H1 (cell line): ENCODE data around the gene LANCL2. TPM values are rescaled to one million over a fixed set of nuclear protein-coding genes. Genes with fewer than 3 reads are reported as not detected.

Experiments used
- CTCF ChIA-PET: fragments of 300-600 bp; sonication (Branson Sonifier 250); formaldehyde crosslinking; loops from one replicate; lab custom pipeline; 2021; ENCODE audit not compliant: partially characterized antibody; lab: Charles Lee
- POLR2A ChIA-PET: fragments of 300-600 bp; sonication (Branson Sonifier 250); formaldehyde crosslinking; loops from one replicate; lab custom pipeline; 2021; ENCODE audit warnings: inconsistent platforms; ENCODE audit not compliant: partially characterized antibody; lab: Charles Lee
- DNase-seq, 2 experiments: peaks; one replicate each; pipeline versions ENCODE4 v3.0.0 to v3.0.0-alpha.2; 2010 to 2022; ENCODE audit warnings: low spot score in 2 of 2, low read depth in 1 of 2, mixed read lengths in 1 of 2
- FAIRE-seq: peaks from 2 replicates; lab custom pipeline; 2011; peaks lifted over from hg19 to GRCh38; lab: Jason Lieb, UNC
- H2AFZ ChIP-seq: 2 replicates; pipeline ENCODE4 v1.8.1; 2012; ENCODE audit warnings: low read length, inconsistent platforms
- H2AK5ac ChIP-seq: 2 replicates; pipeline ENCODE4 v1.6.1; 2013; ENCODE audit warnings: low read depth, low read length
- H2BK120ac ChIP-seq: replicated peaks from 2 replicates; pipeline ENCODE3; 2013; ENCODE audit warnings: low read depth, low read length, inconsistent platforms
- H2BK12ac ChIP-seq: 2 replicates; pipeline ENCODE4 v1.6.1; 2013; ENCODE audit warnings: low read depth, low read length
- H2BK15ac ChIP-seq: 2 replicates; pipeline ENCODE4 v1.6.1; 2013; ENCODE audit warnings: low read length
- H2BK20ac ChIP-seq: 2 replicates; pipeline ENCODE4 v1.6.1; 2013; ENCODE audit warnings: low read length
- H2BK5ac ChIP-seq: 2 replicates; pipeline ENCODE4 v1.6.1; 2013; ENCODE audit warnings: low read depth, low read length
- H3K14ac ChIP-seq: 2 replicates; pipeline ENCODE4 v1.6.1; 2013; ENCODE audit warnings: inconsistent platforms; ENCODE audit not compliant: insufficient read length
- H3K18ac ChIP-seq: 2 replicates; pipeline ENCODE4 v1.6.1; 2013; ENCODE audit warnings: low read length; ENCODE audit errors: extremely low read depth
- H3K23ac ChIP-seq: 2 replicates; pipeline ENCODE4 v1.6.1; 2013; ENCODE audit warnings: inconsistent platforms; ENCODE audit not compliant: insufficient read length
- H3K23me2 ChIP-seq: 2 replicates; pipeline ENCODE4 v1.6.1; 2013; ENCODE audit warnings: low read depth, low read length
- H3K27ac ChIP-seq: 2 replicates; pipeline ENCODE4 v1.6.1; 2011; ENCODE audit warnings: low read depth, low read length, inconsistent platforms
- H3K27me3 ChIP-seq, 4 experiments: replicated peaks in 1 of 4; 1 replicate in 1 of 4; 2 replicates in 3 of 4; pipeline versions ENCODE4 v1.6.1 to v1.8.1; 2011 to 2013; ENCODE audit warnings: low read length in 3 of 4, mild to moderate bottlenecking in 3 of 4, inconsistent platforms in 2 of 4, mixed read lengths in 2 of 4, moderate library complexity in 1 of 4; ENCODE audit not compliant: control insufficient read depth in 3 of 4, insufficient read depth in 3 of 4; ENCODE audit errors: extremely low read depth in 1 of 4
- H3K36me3 ChIP-seq, 4 experiments: 2 replicates each; pipeline versions ENCODE4 v1.6.1 to v1.8.1; 2011 to 2013; ENCODE audit warnings: mild to moderate bottlenecking in 4 of 4, low read length in 3 of 4, moderate library complexity in 2 of 4, control low read depth in 1 of 4, inconsistent platforms in 1 of 4; ENCODE audit not compliant: insufficient read depth in 4 of 4, control insufficient read depth in 2 of 4
- H3K4ac ChIP-seq: replicated peaks from 2 replicates; pipeline ENCODE3; 2013; ENCODE audit warnings: low read length, low read depth, mixed read lengths, inconsistent platforms; ENCODE audit not compliant: insufficient read length
- H3K4me1 ChIP-seq, 4 experiments: replicated peaks in 1 of 4; 1 replicate in 1 of 4; 2 replicates in 3 of 4; pipeline versions ENCODE4 v1.6.1 to v1.8.1; 2011 to 2013; ENCODE audit warnings: low read length in 3 of 4, inconsistent platforms in 2 of 4, mixed read lengths in 1 of 4; ENCODE audit not compliant: insufficient read depth in 4 of 4, control insufficient read depth in 3 of 4
- H3K4me2 ChIP-seq, 2 experiments: 2 replicates each; pipeline versions ENCODE4 v1.6.1 to v1.8.1; 2011 to 2013; ENCODE audit warnings: low read depth in 2 of 2, low read length in 2 of 2, control low read depth in 1 of 2, inconsistent platforms in 1 of 2, mild to moderate bottlenecking in 1 of 2; ENCODE audit not compliant: insufficient read depth in 1 of 2
- H3K4me3 ChIP-seq, 4 experiments: fragments of 200-600, 300-600 bp in 1 of 4; sonication (generic), shearing (Covaris generic), sonication (Bioruptor Twin) in 1 of 4; 2 replicates each; pipeline versions ENCODE4 v1.5.1 to v1.8.1; 2011 to 2016; ENCODE audit warnings: low read length in 4 of 4, low read depth in 3 of 4, control low read depth in 2 of 4, inconsistent platforms in 2 of 4, mild to moderate bottlenecking in 2 of 4, mixed read lengths in 1 of 4, moderate library complexity in 1 of 4; ENCODE audit not compliant: insufficient read depth in 2 of 4; ENCODE audit errors: extremely low read depth in 1 of 4
- H3K56ac ChIP-seq: replicated peaks from 2 replicates; pipeline ENCODE3; 2013; ENCODE audit warnings: low read depth, mild to moderate bottlenecking, mixed read lengths, low read length, inconsistent platforms; ENCODE audit not compliant: insufficient read length
- H3K79me1 ChIP-seq: 2 replicates; pipeline ENCODE4 v1.6.1; 2013; ENCODE audit warnings: low read depth, low read length, control low read depth
- H3K79me2 ChIP-seq, 2 experiments: 2 replicates each; pipeline versions ENCODE4 v1.6.1 to v1.8.1; 2012 to 2013; ENCODE audit warnings: low read length in 2 of 2, mild to moderate bottlenecking in 2 of 2, inconsistent platforms in 1 of 2; ENCODE audit not compliant: insufficient read depth in 2 of 2, control insufficient read depth in 1 of 2
- H3K9ac ChIP-seq, 4 experiments: replicated peaks in 1 of 4; 1 replicate in 1 of 4; 2 replicates in 3 of 4; pipeline versions ENCODE4 v1.6.1 to v1.8.1; 2011 to 2013; ENCODE audit warnings: low read depth in 3 of 4, low read length in 3 of 4, control low read depth in 2 of 4, mild to moderate bottlenecking in 2 of 4, moderate library complexity in 2 of 4, inconsistent platforms in 1 of 4; ENCODE audit errors: extremely low read depth in 1 of 4
- H3K9me3 ChIP-seq, 2 experiments: 2 replicates each; pipeline versions ENCODE4 v1.6.1 to v1.8.1; 2012 to 2013; ENCODE audit warnings: mild to moderate bottlenecking in 2 of 2, moderate library complexity in 2 of 2, control low read depth in 1 of 2, inconsistent platforms in 1 of 2, low read depth in 1 of 2, low read length in 1 of 2, mixed read lengths in 1 of 2; ENCODE audit not compliant: insufficient read depth in 2 of 2
- H4K20me1 ChIP-seq, 2 experiments: replicated peaks in 1 of 2; 2 replicates each; pipeline versions ENCODE3 to v1.8.1; 2011 to 2013; ENCODE audit warnings: inconsistent platforms in 2 of 2, low read length in 2 of 2, mild to moderate bottlenecking in 1 of 2; ENCODE audit not compliant: insufficient read depth in 2 of 2, control insufficient read depth in 1 of 2
- H4K5ac ChIP-seq: 2 replicates; pipeline ENCODE4 v1.6.1; 2013; ENCODE audit warnings: low read length, low read depth, mixed read lengths, inconsistent platforms; ENCODE audit not compliant: insufficient read length
- H4K8ac ChIP-seq: 2 replicates; pipeline ENCODE4 v1.8.0; 2013; ENCODE audit warnings: mild to moderate bottlenecking, moderate library complexity, low read length, inconsistent platforms; ENCODE audit not compliant: insufficient read depth; ENCODE audit errors: extremely low read depth
- H4K91ac ChIP-seq: replicated peaks from 2 replicates; pipeline ENCODE3; 2013; ENCODE audit warnings: low read length, mixed read lengths, inconsistent platforms; ENCODE audit not compliant: insufficient read length
- ASH2L ChIP-seq: fragments of 200-600, 300-600 bp; sonication (generic); IDR thresholded peaks from one replicate; pipeline ENCODE4 v1.7.1; 2017; ENCODE audit warnings: low read length
- BCL11A ChIP-seq, 2 experiments: IDR thresholded peaks; one replicate each; pipeline ENCODE4 v1.6.1; 2011; ENCODE audit warnings: low read depth in 2 of 2, low read length in 2 of 2, mild to moderate bottlenecking in 2 of 2
- CTBP2 ChIP-seq: IDR thresholded peaks from 2 replicates; pipeline ENCODE4 v1.7.0; 2011; ENCODE audit warnings: borderline replicate concordance, mild to moderate bottlenecking, moderate library complexity, mixed read lengths, low read length; ENCODE audit not compliant: insufficient read depth, insufficient read length
- HDAC2 ChIP-seq, 2 experiments: fragments of 300-600 bp in 1 of 2; sonication (generic) in 1 of 2; IDR thresholded peaks; 2 replicates each; pipeline ENCODE4 v1.6.1; 2011 to 2012; ENCODE audit warnings: low read depth in 2 of 2, low read length in 2 of 2, mild to moderate bottlenecking in 2 of 2, moderate library complexity in 2 of 2, borderline replicate concordance in 1 of 2, inconsistent platforms in 1 of 2
- JUN ChIP-seq: IDR thresholded peaks from 2 replicates; pipeline ENCODE4 v1.6.1; 2011; ENCODE audit warnings: low read depth, mild to moderate bottlenecking, improper control_type of control experiment, low read length
- POLR2A ChIP-seq, 2 experiments: IDR thresholded peaks; 1 replicate in 1 of 2; 2 replicates in 1 of 2; pipeline ENCODE4 v1.6.1; 2011; ENCODE audit warnings: low read depth in 2 of 2, low read length in 2 of 2, mild to moderate bottlenecking in 2 of 2; ENCODE audit errors: control extremely low read depth in 1 of 2
- SUZ12 ChIP-seq: fragments of 200-600 bp; sonication (generic); IDR thresholded peaks from 2 replicates; pipeline ENCODE4 v1.6.1; 2012; ENCODE audit warnings: mild to moderate bottlenecking, inconsistent platforms, low read length, moderate library complexity, mixed read lengths
- TAF7 ChIP-seq: optimal IDR thresholded peaks from 2 replicates; pipeline ENCODE3; 2011; ENCODE audit warnings: low read depth, mild to moderate bottlenecking, inconsistent platforms, low read length, moderate library complexity, borderline replicate concordance
- TCF12 ChIP-seq: IDR thresholded peaks from 2 replicates; pipeline ENCODE4 v1.6.1; 2011; ENCODE audit warnings: low read depth, mild to moderate bottlenecking, low read length
- YY1 ChIP-seq: IDR thresholded peaks from 2 replicates; pipeline ENCODE4 v1.6.1; 2011; ENCODE audit warnings: low read depth, mild to moderate bottlenecking, low read length
- ZNF274 ChIP-seq: IDR thresholded peaks from 2 replicates; pipeline ENCODE4 v1.7.0; 2012; ENCODE audit warnings: low read length, borderline replicate concordance; ENCODE audit errors: extremely low read depth
- WGBS, 2 experiments: shearing (Covaris generic) in 1 of 2; methylation state at CpG; one replicate each; pipeline versions ENCODE4 v1.1.6 to v1.1.7; 2013 to 2015; ENCODE audit warnings: low lambda C conversion rate in 2 of 2, mixed read lengths in 2 of 2, inconsistent platforms in 1 of 2, low coverage in 1 of 2, missing lambda C conversion rate in 1 of 2; ENCODE audit not compliant: insufficient replicate concordance in 2 of 2, insufficient coverage in 1 of 2, insufficient read length in 1 of 2; ENCODE audit errors: extremely low coverage in 1 of 2, missing lambda C conversion rate in 1 of 2; 5-methylcytosine and 5-hydroxymethylcytosine counted together
- polyA plus RNA-seq, 7 experiments: library from polyadenylated mRNA; depleted of rRNA in 3 of 7; stranded (reverse) in 5 of 7; unstranded in 2 of 7; fragments of >200 nt in 5 of 7; fragments of 200-250 nt in 2 of 7; gene quantifications; 1 replicate in 5 of 7; 2 replicates in 1 of 7; 4 replicates in 1 of 7; pipeline versions ENCODE4 v1.2.1 to v1.2.3, GENCODE V29; 2011 to 2013; ENCODE audit warnings: missing spikeins in 2 of 7, mixed read lengths in 2 of 7
- total RNA-seq: library from RNA; stranded (reverse); fragmentation: NEBNext Ultra II Directional; extraction: Animal tissue kit (Norgen Biotek cat#: 25700); gene quantifications from 2 replicates; pipeline ENCODE4 v1.2.1, GENCODE V29; 2021
- TF ChIP-seq, protein P1 (sequence below): IDR thresholded peaks from 2 replicates; pipeline ENCODE4 v1.6.1; 2012; ENCODE audit warnings: low read length, inconsistent platforms

The LANCL2 gene
- total and polyA plus RNA-seq, 2 of the 8 experiments (the other 6 are each of a cell fraction or from before 2014, with no cell fraction given): 9.2 to 9.5 TPM

GRCh38 chr7:55382251-55382650 is 17.1 kb downstream of the LANCL2 start:
- WGBS, 2 experiments: 75% methylated on average over 4 of the region's 4 CpGs; no CpG with 5 or more reads in 1 of the 2 experiments
- TF ChIP-seq BCL11A (IDR thresholded peaks at IDR 0.05; ENCODE audit: low read depth in 2 of 2, low read length in 2 of 2) (no peak), TCF12 (no peak), ASH2L (no peak), ZNF274 (no peak), TAF7 (no peak), CTBP2 (no peak), JUN (no peak), HDAC2 (IDR thresholded peaks at IDR 0.05; ENCODE audit: borderline replicate concordance in 1 of 2, low read depth in 2 of 2, low read length in 2 of 2) (no peak), YY1 (no peak), POLR2A (IDR thresholded peaks at IDR 0.05; ENCODE audit: control extremely low read depth in 1 of 2, low read depth in 2 of 2, low read length in 2 of 2) (no peak), SUZ12 (no peak)
- TF ChIP-seq, protein P1, sequence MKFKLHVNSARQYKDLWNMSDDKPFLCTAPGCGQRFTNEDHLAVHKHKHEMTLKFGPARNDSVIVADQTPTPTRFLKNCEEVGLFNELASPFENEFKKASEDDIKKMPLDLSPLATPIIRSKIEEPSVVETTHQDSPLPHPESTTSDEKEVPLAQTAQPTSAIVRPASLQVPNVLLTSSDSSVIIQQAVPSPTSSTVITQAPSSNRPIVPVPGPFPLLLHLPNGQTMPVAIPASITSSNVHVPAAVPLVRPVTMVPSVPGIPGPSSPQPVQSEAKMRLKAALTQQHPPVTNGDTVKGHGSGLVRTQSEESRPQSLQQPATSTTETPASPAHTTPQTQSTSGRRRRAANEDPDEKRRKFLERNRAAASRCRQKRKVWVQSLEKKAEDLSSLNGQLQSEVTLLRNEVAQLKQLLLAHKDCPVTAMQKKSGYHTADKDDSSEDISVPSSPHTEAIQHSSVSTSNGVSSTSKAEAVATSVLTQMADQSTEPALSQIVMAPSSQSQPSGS: no peak

More at GRCh38 chr7:55382251-55382650, 17.1 kb downstream of the LANCL2 start:
- no peak overlapping the region for H2BK15ac ChIP-seq
- no peak overlapping the region for H3K4me2 ChIP-seq
- H3K9me3 ChIP-seq: peaks cover 18 to 29% of the 10 kb centered on the region in 2 experiments
- H4K5ac ChIP-seq: no peak overlapping the region
- no peaks in the 10 kb centered on the region for H3K27me3 ChIP-seq
- POLR2A ChIA-PET: interaction anchor here (2.6 kb wide), 1 partner anchor 16 kb away, joined by 13 read pairs; no protein-coding TSS in a partner anchor
- no peak for FAIRE-seq
- H3K14ac ChIP-seq: no peak overlapping the region
- no peak overlapping the region for H2AFZ ChIP-seq
- H4K8ac ChIP-seq: no peak overlapping the region
- H3K18ac ChIP-seq: no peak overlapping the region
- H2BK12ac ChIP-seq: no peak overlapping the region; the same call in 1 of the 2 replicates
- H2BK5ac ChIP-seq: no peak overlapping the region
- H3K36me3 ChIP-seq: peaks cover 0 to 13% (median 3%) of the 10 kb centered on the region in 4 experiments; a peak in 3 of 8 replicates
- H3K79me1 ChIP-seq: no peaks in the 10 kb centered on the region
- no peak overlapping the region for H2BK120ac ChIP-seq
- no peak overlapping the region for H2BK20ac ChIP-seq
- no peak overlapping the region for H3K23ac ChIP-seq
- no peak overlapping the region for H3K56ac ChIP-seq
- H3K4me3 ChIP-seq: no peak overlapping the region
- no peak overlapping the region for H3K9ac ChIP-seq
- H3K4me1 ChIP-seq: no peaks in the 10 kb centered on the region
- H3K79me2 ChIP-seq: no peaks in the 10 kb centered on the region
- no peaks in the 10 kb centered on the region for H4K20me1 ChIP-seq
- no peak overlapping the region for H3K4ac ChIP-seq
- no peak overlapping the region for H4K91ac ChIP-seq
- no peaks in the 10 kb centered on the region for H3K23me2 ChIP-seq
- CTCF ChIA-PET: interaction anchor here (0.9 to 1.5 kb wide), 3 partner anchors 26 to 127 kb away, joined by 3 to 4 read pairs (median 3); no protein-coding TSS in a partner anchor
- no peak overlapping the region for H2AK5ac ChIP-seq
- H3K27ac ChIP-seq: no peak overlapping the region
- DNase-seq: no peak
